Activated T-cell treated with anti-CD3 and anti-CD28 coated beads for 48 hours (primary cell): ENCODE results near the gene NSMF.

Source experiments
- DNase-seq: peaks from one replicate; pipeline ENCODE4 v3.0.0-alpha.2; 2020; ENCODE audit warnings: low read depth

Gene NSMF

GRCh38 chr9:137445930-137446431, 13.2 kb downstream of the NSMF start:
- DNase-seq: no peak

GRCh38 chr9:137445275-137445807, 13.8 kb downstream of the NSMF start:
- DNase-seq: peak; percentile 79

- DNase-seq: no peak
These were observed 14.9 kb downstream of the NSMF start for GRCh38 chr9:137444106-137444790.

GRCh38 chr9:137441935-137442321, 17.2 kb downstream of the NSMF start:
- DNase-seq: no peak

- DNase-seq: no peak
These were observed 17.7 kb downstream of the NSMF start, which contains the start of gene ENTPD8 for GRCh38 chr9:137441289-137441934. ENTPD8 (minus strand) TSS chr9:137441357; CDS start chr9:137438285, 3,072 bp downstream.

GRCh38 chr9:137439158-137439714, 19.9 kb downstream of the NSMF start:
- no peak for DNase-seq

- DNase-seq: no peak
These were observed 20.5 kb downstream of the NSMF start for GRCh38 chr9:137438591-137439157.

GRCh38 chr9:137437691-137438590, 21.2 kb downstream of the NSMF start:
- no peak for DNase-seq

- DNase-seq: no peak
These were observed 22.2 kb downstream of the NSMF start for GRCh38 chr9:137436761-137437600.

- DNase-seq: no peak
These were observed 23.0 kb downstream of the NSMF start for GRCh38 chr9:137435980-137436760.

- DNase-seq: no peak
These were observed 23.7 kb downstream of the NSMF start for GRCh38 chr9:137435381-137435891.

- no peak for DNase-seq
These were observed 24.4 kb downstream of the NSMF start for GRCh38 chr9:137434498-137435380.

- DNase-seq: no peak
These were observed 25.2 kb downstream of the NSMF start for GRCh38 chr9:137433916-137434431.

- DNase-seq: no peak
These were observed 25.7 kb downstream of the NSMF start for GRCh38 chr9:137433349-137433915.

GRCh38 chr9:137432687-137433348, 26.3 kb downstream of the NSMF start:
- DNase-seq: no peak

- no peak for DNase-seq
These were observed 27.7 kb downstream of the NSMF start for GRCh38 chr9:137431416-137431931.
